Endothelial cell of umbilical vein (primary cell): Measurements from ENCODE around the gene EVI2B.

Source experiments
- EZH2 ChIP-seq: IDR thresholded peaks from 2 replicates; pipeline ENCODE4 v1.6.1; 2012; ENCODE audit warnings: borderline replicate concordance, low read depth, mild to moderate bottlenecking, moderate library complexity, low read length, inconsistent platforms; ENCODE audit not compliant: severe bottlenecking
- GATA2 ChIP-seq: IDR thresholded peaks from 2 replicates; pipeline ENCODE4 v1.7.0; 2011; ENCODE audit warnings: low read depth, mild to moderate bottlenecking, moderate library complexity, mixed read lengths, low read length; ENCODE audit not compliant: insufficient read length, insufficient read depth
- JUN ChIP-seq: IDR thresholded peaks from 2 replicates; pipeline ENCODE4 v1.6.1; 2011; ENCODE audit warnings: borderline replicate concordance, low read depth; ENCODE audit not compliant: insufficient read length, insufficient read depth
- POLR2A ChIP-seq: IDR thresholded peaks from 2 replicates; pipeline ENCODE4 v1.6.1; 2012; ENCODE audit warnings: low read depth, mild to moderate bottlenecking, control low read depth, low read length
- POLR2AphosphoS5 ChIP-seq: IDR thresholded peaks from 2 replicates; pipeline ENCODE4 v1.6.1; 2012; ENCODE audit warnings: low read depth, mild to moderate bottlenecking, control low read depth, low read length, moderate library complexity; ENCODE audit not compliant: insufficient read depth
- TF ChIP-seq, protein P1 (sequence below), 2 donors: IDR thresholded peaks; 1 replicate in 1 of 2; 2 replicates in 1 of 2; pipeline ENCODE4 v1.5.1; 2011; ENCODE audit warnings: low read length in 2 of 2, mild to moderate bottlenecking in 2 of 2, moderate library complexity in 2 of 2, control low read depth in 1 of 2, inconsistent platforms in 1 of 2, low read depth in 1 of 2; ENCODE audit not compliant: insufficient read depth in 1 of 2; ENCODE audit errors: extremely low read depth in 1 of 2
- TF ChIP-seq, protein P2 (sequence below): IDR thresholded peaks from 2 replicates; pipeline ENCODE4 v1.6.1; 2011; ENCODE audit not compliant: insufficient read depth, insufficient read length

DNA sequence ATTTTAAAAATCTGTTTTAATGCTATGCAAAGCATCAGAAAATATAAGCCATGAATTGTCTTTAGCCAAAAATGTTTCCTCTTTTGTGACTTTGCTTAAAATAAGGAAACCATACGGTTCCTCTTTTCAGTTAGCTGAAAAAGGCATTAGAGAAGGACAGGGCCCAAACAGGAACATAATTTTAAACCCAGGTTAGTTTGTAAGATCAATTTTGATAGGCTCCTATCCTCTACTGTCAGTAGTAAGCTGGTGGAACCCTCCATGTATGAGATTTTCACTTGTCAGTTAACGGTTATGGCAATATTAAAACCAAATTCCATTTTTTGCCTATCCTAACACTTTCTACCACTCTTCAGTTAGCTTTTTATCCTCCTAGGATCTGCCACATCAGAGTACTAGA is 4.3 kb downstream of the EVI2B start:
- no peak for TF ChIP-seq POLR2A
- no peak for TF ChIP-seq EZH2
- TF ChIP-seq, protein P1, sequence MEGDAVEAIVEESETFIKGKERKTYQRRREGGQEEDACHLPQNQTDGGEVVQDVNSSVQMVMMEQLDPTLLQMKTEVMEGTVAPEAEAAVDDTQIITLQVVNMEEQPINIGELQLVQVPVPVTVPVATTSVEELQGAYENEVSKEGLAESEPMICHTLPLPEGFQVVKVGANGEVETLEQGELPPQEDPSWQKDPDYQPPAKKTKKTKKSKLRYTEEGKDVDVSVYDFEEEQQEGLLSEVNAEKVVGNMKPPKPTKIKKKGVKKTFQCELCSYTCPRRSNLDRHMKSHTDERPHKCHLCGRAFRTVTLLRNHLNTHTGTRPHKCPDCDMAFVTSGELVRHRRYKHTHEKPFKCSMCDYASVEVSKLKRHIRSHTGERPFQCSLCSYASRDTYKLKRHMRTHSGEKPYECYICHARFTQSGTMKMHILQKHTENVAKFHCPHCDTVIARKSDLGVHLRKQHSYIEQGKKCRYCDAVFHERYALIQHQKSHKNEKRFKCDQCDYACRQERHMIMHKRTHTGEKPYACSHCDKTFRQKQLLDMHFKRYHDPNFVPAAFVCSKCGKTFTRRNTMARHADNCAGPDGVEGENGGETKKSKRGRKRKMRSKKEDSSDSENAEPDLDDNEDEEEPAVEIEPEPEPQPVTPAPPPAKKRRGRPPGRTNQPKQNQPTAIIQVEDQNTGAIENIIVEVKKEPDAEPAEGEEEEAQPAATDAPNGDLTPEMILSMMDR (IDR thresholded peaks at IDR 0.05; ENCODE audit: extremely low read depth in 1 of 2, insufficient read depth in 1 of 2, low read depth in 1 of 2, low read length in 2 of 2): no peak
- no peak for TF ChIP-seq POLR2AphosphoS5
- no peak for TF ChIP-seq GATA2
- no peak for TF ChIP-seq JUN
- TF ChIP-seq, protein P2, sequence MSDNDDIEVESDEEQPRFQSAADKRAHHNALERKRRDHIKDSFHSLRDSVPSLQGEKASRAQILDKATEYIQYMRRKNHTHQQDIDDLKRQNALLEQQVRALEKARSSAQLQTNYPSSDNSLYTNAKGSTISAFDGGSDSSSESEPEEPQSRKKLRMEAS: no peak
